ENCODE measurements around the gene MYO3B. TPM values are rescaled to one million over a fixed set of nuclear protein-coding genes. Genes with fewer than 3 reads are reported as not detected.

MYO3B gene
- total RNA-seq, 3 donors from 2014 or later (not counting 1 experiment from before 2014, with no cell fraction given) = 0.68 to 0.88 (median 0.75) TPM

DNA sequence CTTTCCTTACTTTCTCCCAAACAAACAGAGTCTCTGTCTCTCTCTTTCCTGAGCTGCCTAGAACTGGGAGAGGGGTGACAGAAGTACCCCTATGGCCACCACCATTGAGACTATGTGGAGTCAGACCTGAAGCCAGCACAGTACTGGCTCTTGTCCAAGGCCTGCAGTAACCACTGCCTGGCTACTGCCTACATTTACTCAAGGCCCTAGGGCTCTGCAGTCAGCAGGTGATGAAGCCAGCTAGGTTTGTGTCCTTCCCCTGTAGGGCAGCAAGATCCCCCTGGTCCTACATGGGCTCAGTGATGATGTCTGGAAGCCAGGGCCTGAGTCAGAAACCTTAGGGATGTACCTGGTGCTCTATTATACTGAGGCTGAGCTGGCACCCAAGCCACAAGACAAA lies 12.2 kb downstream of the MYO3B start:
- H3K27ac Mint-ChIP-seq = no peak overlapping the region

DNA sequence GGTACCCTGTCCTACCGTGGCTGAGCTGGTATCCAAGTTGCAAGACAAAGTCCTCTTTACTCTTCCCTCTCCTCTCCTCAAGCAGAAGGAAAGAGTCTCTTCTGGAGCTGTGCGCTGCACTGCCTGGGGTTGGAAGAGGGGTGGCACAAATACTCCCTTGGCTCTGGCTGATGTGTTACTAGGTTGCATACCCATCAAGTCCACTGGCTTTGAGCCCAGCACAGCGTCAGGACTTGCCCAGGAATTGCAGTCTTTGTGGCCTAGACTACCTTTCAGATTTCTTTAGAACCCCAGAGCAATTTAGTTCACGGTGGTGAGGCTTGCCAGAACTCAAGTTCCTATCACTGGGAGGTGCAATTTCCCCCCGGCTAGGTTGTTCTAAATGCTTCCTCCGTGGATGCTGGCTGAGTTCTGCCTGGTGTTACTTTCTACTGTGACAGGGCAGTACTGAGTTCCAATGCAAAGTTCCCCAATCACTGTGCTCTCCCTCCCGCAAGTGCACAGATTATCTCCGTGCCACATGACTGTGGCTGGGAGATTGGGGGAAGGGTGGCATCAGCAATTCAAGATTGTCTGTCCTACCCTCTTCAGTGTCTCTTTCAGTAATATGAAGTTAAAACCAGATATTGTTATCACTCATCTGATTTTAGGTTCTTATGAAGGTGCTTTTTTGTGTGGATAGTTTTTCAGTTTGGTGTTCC lies 13.4 kb downstream of the MYO3B start:
- WGBS (ENCODE audit: insufficient coverage) = 94% methylated on average over 7 of the region's 8 CpGs
- ATAC-seq (no peak), DNase-seq (no peak)
- Histone ChIP-seq H3K4me3 (ENCODE audit: low read length) (no peak overlapping the region), H3K27ac (ENCODE audit: low read length) (no peak overlapping the region), H3K27me3 (ENCODE audit: control insufficient read depth, insufficient read depth, low read length) (no peaks in the 10 kb centered on the region), H3K36me3 (ENCODE audit: control insufficient read depth, insufficient read depth, low read length) (no peaks in the 10 kb centered on the region), H3K9me3 (ENCODE audit: control insufficient read depth, insufficient read depth, low read length) (no peaks in the 10 kb centered on the region), H3K4me1 (ENCODE audit: control insufficient read depth, insufficient read depth, low read length) (no peaks in the 10 kb centered on the region)
- Mint-ChIP-seq H3K36me3 (peaks cover 19% of the 10 kb centered on the region), H3K27me3 (ENCODE audit: low read depth in 2 of 2) (peaks cover 0 to 3% of the 10 kb centered on the region in 2 donors), H3K4me3 (no peak overlapping the region), H3K9me3 (peaks cover 2 to 14% of the 10 kb centered on the region in 2 donors), H3K4me1 (no peaks in the 10 kb centered on the region), H3K27ac (no peak overlapping the region)
- intact Hi-C loops (cut with micrococcal nuclease) = no loop called here
- TF ChIP-seq, protein P1, sequence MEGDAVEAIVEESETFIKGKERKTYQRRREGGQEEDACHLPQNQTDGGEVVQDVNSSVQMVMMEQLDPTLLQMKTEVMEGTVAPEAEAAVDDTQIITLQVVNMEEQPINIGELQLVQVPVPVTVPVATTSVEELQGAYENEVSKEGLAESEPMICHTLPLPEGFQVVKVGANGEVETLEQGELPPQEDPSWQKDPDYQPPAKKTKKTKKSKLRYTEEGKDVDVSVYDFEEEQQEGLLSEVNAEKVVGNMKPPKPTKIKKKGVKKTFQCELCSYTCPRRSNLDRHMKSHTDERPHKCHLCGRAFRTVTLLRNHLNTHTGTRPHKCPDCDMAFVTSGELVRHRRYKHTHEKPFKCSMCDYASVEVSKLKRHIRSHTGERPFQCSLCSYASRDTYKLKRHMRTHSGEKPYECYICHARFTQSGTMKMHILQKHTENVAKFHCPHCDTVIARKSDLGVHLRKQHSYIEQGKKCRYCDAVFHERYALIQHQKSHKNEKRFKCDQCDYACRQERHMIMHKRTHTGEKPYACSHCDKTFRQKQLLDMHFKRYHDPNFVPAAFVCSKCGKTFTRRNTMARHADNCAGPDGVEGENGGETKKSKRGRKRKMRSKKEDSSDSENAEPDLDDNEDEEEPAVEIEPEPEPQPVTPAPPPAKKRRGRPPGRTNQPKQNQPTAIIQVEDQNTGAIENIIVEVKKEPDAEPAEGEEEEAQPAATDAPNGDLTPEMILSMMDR (IDR thresholded peaks at IDR 0.05) = no peak

More for the DNA sequence above, 12.2 kb downstream of the MYO3B start:
- no peaks in the 10 kb centered on the region for H3K4me1 Mint-ChIP-seq
- Histone ChIP-seq H3K27ac (ENCODE audit: low read length) (no peak overlapping the region), H3K4me1 (ENCODE audit: control insufficient read depth, insufficient read depth, low read length) (no peaks in the 10 kb centered on the region), H3K36me3 (ENCODE audit: control insufficient read depth, insufficient read depth, low read length) (no peaks in the 10 kb centered on the region), H3K4me3 (ENCODE audit: low read length) (no peak overlapping the region), H3K9me3 (ENCODE audit: control insufficient read depth, insufficient read depth, low read length) (no peaks in the 10 kb centered on the region), H3K27me3 (ENCODE audit: control insufficient read depth, insufficient read depth, low read length) (no peaks in the 10 kb centered on the region)
- TF ChIP-seq, protein P1 (IDR thresholded peaks at IDR 0.05) = no peak
- peaks cover 0 to 3% of the 10 kb centered on the region in 2 donors for H3K27me3 Mint-ChIP-seq (ENCODE audit: low read depth in 2 of 2)
- intact Hi-C loops (cut with micrococcal nuclease) = no loop called here
- ATAC-seq (no peak), DNase-seq (no peak)
- peaks cover 7 to 23% of the 10 kb centered on the region in 2 donors for H3K9me3 Mint-ChIP-seq
- peaks cover 30% of the 10 kb centered on the region for H3K36me3 Mint-ChIP-seq
- H3K4me3 Mint-ChIP-seq = no peak overlapping the region

DNA sequence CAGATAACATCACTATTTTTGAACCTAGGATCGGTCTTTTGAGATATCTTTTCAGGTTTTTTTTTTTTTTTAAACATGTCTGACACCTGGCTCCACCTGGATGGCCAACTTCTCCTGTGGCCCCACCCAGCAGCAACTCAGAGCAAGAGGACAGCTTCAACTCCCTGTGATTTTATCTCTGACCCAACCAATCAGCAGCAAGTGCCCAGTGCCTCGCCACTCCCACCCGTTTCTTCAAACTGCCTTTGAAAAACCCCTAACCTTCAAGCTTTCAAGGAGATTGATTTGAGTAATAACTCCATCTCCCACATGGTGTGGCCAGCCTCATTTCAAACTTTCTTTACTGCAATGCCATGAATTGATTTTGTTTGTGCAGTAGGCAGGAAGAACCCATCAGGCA lies 19.0 kb downstream of the MYO3B start:
- TF ChIP-seq, protein P1 (IDR thresholded peaks at IDR 0.05) = no peak
- intact Hi-C loops (cut with micrococcal nuclease) = no loop called here
- no peaks in the 10 kb centered on the region for H3K36me3 ChIP-seq (ENCODE audit: control insufficient read depth, insufficient read depth, low read length)
- H3K4me3 Mint-ChIP-seq = no peak overlapping the region
- ATAC-seq (no peak), DNase-seq (no peak)
- no peaks in the 10 kb centered on the region for H3K4me1 ChIP-seq (ENCODE audit: control insufficient read depth, insufficient read depth, low read length)
- no peaks in the 10 kb centered on the region for H3K9me3 ChIP-seq (ENCODE audit: control insufficient read depth, insufficient read depth, low read length)
- no peak overlapping the region for H3K27ac Mint-ChIP-seq
- no peaks in the 10 kb centered on the region for H3K27me3 ChIP-seq (ENCODE audit: control insufficient read depth, insufficient read depth, low read length)
- no peaks in the 10 kb centered on the region for H3K9me3 Mint-ChIP-seq
- no peak overlapping the region for H3K4me3 ChIP-seq (ENCODE audit: low read length)
- no peaks in the 10 kb centered on the region for H3K36me3 Mint-ChIP-seq
- peaks cover 7 to 14% of the 10 kb centered on the region in 2 donors for H3K27me3 Mint-ChIP-seq (ENCODE audit: low read depth in 2 of 2)
- H3K27ac ChIP-seq (ENCODE audit: low read length) = no peak overlapping the region
- 84% methylated on average over 3 of the region's 3 CpGs for WGBS (ENCODE audit: insufficient coverage)
- H3K4me1 Mint-ChIP-seq = no peaks in the 10 kb centered on the region

DNA sequence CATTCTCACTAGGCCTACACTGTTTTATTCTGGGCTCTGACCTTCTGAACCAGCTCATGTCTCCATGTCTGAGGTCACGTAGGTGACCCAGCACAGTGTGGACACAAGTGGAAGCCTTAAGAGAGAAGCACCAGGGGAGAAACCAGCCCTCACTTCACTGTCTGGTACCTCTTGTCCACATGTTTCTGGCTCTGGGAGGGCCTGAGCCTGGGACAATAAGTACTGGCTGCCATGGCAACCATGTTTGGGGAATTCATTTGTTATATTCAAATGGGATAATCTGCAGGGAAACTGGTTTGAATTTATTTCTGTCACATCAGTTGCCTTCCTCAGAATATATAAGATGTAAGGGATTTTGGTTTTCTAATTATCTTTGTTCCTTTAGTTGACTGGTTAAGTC lies 23.3 kb downstream of the MYO3B start:
- H3K27ac ChIP-seq (ENCODE audit: low read length) = no peak overlapping the region
- Mint-ChIP-seq H3K36me3 (no peaks in the 10 kb centered on the region), H3K27ac (no peak overlapping the region), H3K4me3 (no peak overlapping the region), H3K4me1 (no peaks in the 10 kb centered on the region), H3K9me3 (no peaks in the 10 kb centered on the region), H3K27me3 (ENCODE audit: low read depth in 2 of 2) (peaks cover 10 to 14% of the 10 kb centered on the region in 2 donors)
- H3K4me1 ChIP-seq (ENCODE audit: control insufficient read depth, insufficient read depth, low read length) = no peaks in the 10 kb centered on the region
- WGBS (ENCODE audit: insufficient coverage) = 96% methylated on average over 1 of the region's 1 CpG
- no peak overlapping the region for H3K4me3 ChIP-seq (ENCODE audit: low read length)
- TF ChIP-seq, protein P1 (IDR thresholded peaks at IDR 0.05) = no peak
- H3K9me3 ChIP-seq (ENCODE audit: control insufficient read depth, insufficient read depth, low read length) = no peaks in the 10 kb centered on the region
- DNase-seq (no peak), ATAC-seq (no peak)
- no peaks in the 10 kb centered on the region for H3K36me3 ChIP-seq (ENCODE audit: control insufficient read depth, insufficient read depth, low read length)
- intact Hi-C loops (cut with micrococcal nuclease) = no loop called here
- H3K27me3 ChIP-seq (ENCODE audit: control insufficient read depth, insufficient read depth, low read length) = no peaks in the 10 kb centered on the region
